Spleen (tissue), 11 donors: ENCODE results near the gene PELI2. TPM values are rescaled to one million over a fixed set of nuclear protein-coding genes. Genes with fewer than 3 reads are reported as not detected.

ENCODE experiments used
- DNase-seq: peaks from one replicate; pipeline ENCODE4 v3.0.0-alpha.2; 2020
- H3K27ac ChIP-seq, 8 donors: fragments of 200-600 bp; sonication (generic) in 7 of 8; 1 replicate in 4 of 8; 2 replicates in 4 of 8; pipeline versions ENCODE4 v1.5.0 to v1.8.0; 2016 to 2021; ENCODE audit warnings: inconsistent platforms in 4 of 8, mild to moderate bottlenecking in 4 of 8, moderate library complexity in 1 of 8
- H3K27me3 ChIP-seq, 7 donors: fragments of 200-600 bp; sonication (generic) in 6 of 7; replicated peaks in 1 of 7; 1 replicate in 4 of 7; 2 replicates in 3 of 7; pipeline versions ENCODE4 v1.5.0 to v1.8.0; 2016 to 2021; ENCODE audit warnings: inconsistent platforms in 3 of 7, mild to moderate bottlenecking in 1 of 7
- H3K36me3 ChIP-seq, 6 donors: fragments of 200-600 bp; sonication (generic) in 5 of 6; 1 replicate in 4 of 6; 2 replicates in 2 of 6; pipeline versions ENCODE4 v1.5.0 to v1.8.0; 2016 to 2021; ENCODE audit warnings: inconsistent platforms in 2 of 6
- H3K4me1 ChIP-seq, 6 donors: fragments of 200-600 bp; sonication (generic) in 5 of 6; 1 replicate in 3 of 6; 2 replicates in 3 of 6; pipeline versions ENCODE4 v1.5.0 to v1.8.0; 2016 to 2021; ENCODE audit warnings: inconsistent platforms in 3 of 6
- H3K4me3 ChIP-seq, 8 donors: fragments of 200-600 bp; sonication (generic) in 7 of 8; 1 replicate in 4 of 8; 2 replicates in 4 of 8; pipeline versions ENCODE4 v1.5.0 to v1.8.0; 2016 to 2021; ENCODE audit warnings: inconsistent platforms in 4 of 8, mild to moderate bottlenecking in 4 of 8, moderate library complexity in 2 of 8
- H3K9me3 ChIP-seq, 8 donors: fragments of 200-600 bp; sonication (generic) in 7 of 8; 1 replicate in 4 of 8; 2 replicates in 4 of 8; pipeline versions ENCODE4 v1.5.0 to v1.8.0; 2016 to 2021; ENCODE audit warnings: inconsistent platforms in 4 of 8
- POLR2A ChIP-seq, 3 donors: fragments of 450-650 bp; IDR thresholded peaks; one replicate each; pipeline ENCODE4 v1.5.1; 2017; ENCODE audit warnings: antibody characterized with exemption in 3 of 3, mild to moderate bottlenecking in 1 of 3
- POLR2AphosphoS5 ChIP-seq, 3 donors: sonication (generic); formaldehyde crosslinking; IDR thresholded peaks; one replicate each; pipeline ENCODE4 v1.5.1; 2017; ENCODE audit warnings: antibody characterized with exemption in 3 of 3
- WGBS, 5 donors: extraction: QIAGEN DNeasy Blood & Tissue Kit in 3 of 5; methylation state at CpG; one replicate each; pipeline versions ENCODE4 v1.1.5 to v1.1.7; 2013 to 2018; 5-methylcytosine and 5-hydroxymethylcytosine counted together
- intact Hi-C: fragments of 100-400 bp; cut with DNase I; formaldehyde crosslinking; loops from one replicate; pipeline ENCODE4 v1.15.0; 2023; ENCODE audit warnings: low total_unique reads
- polyA plus RNA-seq, 3 donors: library from polyadenylated mRNA; stranded (reverse); fragments of 200-250 nt; gene quantifications; one replicate each; pipeline ENCODE4 v1.2.1, GENCODE V29; 2013
- total RNA-seq, 7 donors: library from RNA; depleted of rRNA in 3 of 7; stranded (reverse); fragments of >200 nt in 3 of 7; fragmentation: NEBNext Ultra II Directional in 4 of 7; extraction: Animal tissue kit (Norgen Biotek cat#: 25700) in 4 of 7; gene quantifications; one replicate each; pipeline versions ENCODE4 v1.1.0 to v1.2.1, GENCODE V29; 2016 to 2021
- TF ChIP-seq, protein P1 (sequence below), 11 experiments: fragments of 200-600 bp in 7 of 11; fragments of 450-650 bp in 4 of 11; sonication (generic) in 4 of 11; IDR thresholded peaks in 8 of 11; conservative IDR thresholded peaks in 3 of 11; 1 replicate in 7 of 11; 2 replicates in 4 of 11; pipeline versions ENCODE4 v1.4.0 to v1.8.0; 2016 to 2021; ENCODE audit warnings: antibody characterized with exemption in 11 of 11, inconsistent platforms in 4 of 11, mild to moderate bottlenecking in 1 of 11
- donor health status: healthy with polysubstance abuse.
- donor health status: DM: no; HTN: no; CAD: no; lungs with moderate emphysema.
- donor health status: DM: no; HTN: no; CAD: no.
- donor health status: Bipolar disorder and iron deficiency.
- donor health status: healthy.
- donor health status: DM: no; HTN: no; CAD: no.
- donor health status: DM: yes; HTN: yes; CAD: no.

Gene PELI2
- total and polyA plus RNA-seq, 10 donors = 2.1 to 25.3 (median 18.0) TPM

DNA sequence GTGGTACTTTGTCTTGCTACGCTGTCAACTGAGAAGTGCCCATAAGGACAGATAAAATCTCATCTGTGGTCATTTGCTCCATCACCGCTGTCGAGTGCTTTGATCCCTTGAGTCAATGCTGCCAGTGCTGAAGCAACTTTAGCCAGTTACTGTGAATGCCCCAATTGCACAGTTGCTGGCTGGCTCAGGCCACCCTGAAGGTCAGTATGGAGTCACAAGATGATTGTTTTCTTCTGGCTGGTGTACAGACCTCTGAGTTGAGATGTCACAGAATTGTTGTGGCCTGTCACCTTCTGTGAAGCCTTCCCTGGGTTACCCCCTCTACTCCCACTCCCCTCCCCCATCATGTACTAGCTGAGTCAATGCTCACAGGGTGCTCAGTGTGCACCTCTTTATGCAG is 92.9 kb downstream of the PELI2 start:
- Histone ChIP-seq H3K27me3 (no peaks in the 10 kb centered on the region), H3K27ac (no peak overlapping the region), H3K9me3 (no peaks in the 10 kb centered on the region), H3K4me1 (peaks cover 0 to 16% (median 4%) of the 10 kb centered on the region in 6 donors), H3K4me3 (no peak overlapping the region), H3K36me3 (no peaks in the 10 kb centered on the region)
- intact Hi-C loops = no loop called here
- WGBS, 5 donors = 77 to 90% (median 80%) methylated on average over 3 of the region's 3 CpGs
- TF ChIP-seq, protein P1, sequence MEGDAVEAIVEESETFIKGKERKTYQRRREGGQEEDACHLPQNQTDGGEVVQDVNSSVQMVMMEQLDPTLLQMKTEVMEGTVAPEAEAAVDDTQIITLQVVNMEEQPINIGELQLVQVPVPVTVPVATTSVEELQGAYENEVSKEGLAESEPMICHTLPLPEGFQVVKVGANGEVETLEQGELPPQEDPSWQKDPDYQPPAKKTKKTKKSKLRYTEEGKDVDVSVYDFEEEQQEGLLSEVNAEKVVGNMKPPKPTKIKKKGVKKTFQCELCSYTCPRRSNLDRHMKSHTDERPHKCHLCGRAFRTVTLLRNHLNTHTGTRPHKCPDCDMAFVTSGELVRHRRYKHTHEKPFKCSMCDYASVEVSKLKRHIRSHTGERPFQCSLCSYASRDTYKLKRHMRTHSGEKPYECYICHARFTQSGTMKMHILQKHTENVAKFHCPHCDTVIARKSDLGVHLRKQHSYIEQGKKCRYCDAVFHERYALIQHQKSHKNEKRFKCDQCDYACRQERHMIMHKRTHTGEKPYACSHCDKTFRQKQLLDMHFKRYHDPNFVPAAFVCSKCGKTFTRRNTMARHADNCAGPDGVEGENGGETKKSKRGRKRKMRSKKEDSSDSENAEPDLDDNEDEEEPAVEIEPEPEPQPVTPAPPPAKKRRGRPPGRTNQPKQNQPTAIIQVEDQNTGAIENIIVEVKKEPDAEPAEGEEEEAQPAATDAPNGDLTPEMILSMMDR (IDR thresholded peaks at IDR 0.05 in 8 of 11, conservative IDR thresholded peaks at IDR 0.05 in 3 of 11) = no peak
- no peak for TF ChIP-seq POLR2A (IDR thresholded peaks at IDR 0.05)
- no peak for TF ChIP-seq POLR2AphosphoS5 (IDR thresholded peaks at IDR 0.05)
- DNase-seq = no peak

- H3K9me3 ChIP-seq = no peaks in the 10 kb centered on the region
- intact Hi-C loops = no loop called here
- WGBS, 5 donors = 83 to 92% (median 88%) methylated on average over 2 of the region's 2 CpGs
- TF ChIP-seq, protein P1 (IDR thresholded peaks at IDR 0.05 in 8 of 11, conservative IDR thresholded peaks at IDR 0.05 in 3 of 11) = no peak
- TF ChIP-seq POLR2AphosphoS5 (IDR thresholded peaks at IDR 0.05) (no peak), POLR2A (IDR thresholded peaks at IDR 0.05) (no peak)
- no peaks in the 10 kb centered on the region for H3K27me3 ChIP-seq
- no peak overlapping the region for H3K4me3 ChIP-seq
- H3K36me3 ChIP-seq = no peaks in the 10 kb centered on the region
- DNase-seq = no peak
- no peak overlapping the region for H3K27ac ChIP-seq
- H3K4me1 ChIP-seq = peaks cover 0 to 16% (median 11%) of the 10 kb centered on the region in 6 donors
These were observed 93.6 kb downstream of the PELI2 start for GRCh38 chr14:56211844-56212243.

- no peak for DNase-seq
- Histone ChIP-seq H3K27me3 (no peaks in the 10 kb centered on the region), H3K4me3 (no peak overlapping the region), H3K36me3 (no peaks in the 10 kb centered on the region), H3K27ac (no peak overlapping the region), H3K4me1 (peaks cover 0 to 22% (median 14%) of the 10 kb centered on the region in 6 donors), H3K9me3 (no peaks in the 10 kb centered on the region)
- WGBS, 5 donors = 67 to 78% (median 73%) methylated on average over 2 of the region's 2 CpGs
- TF ChIP-seq POLR2AphosphoS5 (IDR thresholded peaks at IDR 0.05) (no peak), POLR2A (IDR thresholded peaks at IDR 0.05) (no peak)
- TF ChIP-seq, protein P1 (IDR thresholded peaks at IDR 0.05 in 8 of 11, conservative IDR thresholded peaks at IDR 0.05 in 3 of 11) = no peak
- intact Hi-C loops = no loop called here
These were observed 94.3 kb downstream of the PELI2 start for GRCh38 chr14:56212521-56212920.

DNA sequence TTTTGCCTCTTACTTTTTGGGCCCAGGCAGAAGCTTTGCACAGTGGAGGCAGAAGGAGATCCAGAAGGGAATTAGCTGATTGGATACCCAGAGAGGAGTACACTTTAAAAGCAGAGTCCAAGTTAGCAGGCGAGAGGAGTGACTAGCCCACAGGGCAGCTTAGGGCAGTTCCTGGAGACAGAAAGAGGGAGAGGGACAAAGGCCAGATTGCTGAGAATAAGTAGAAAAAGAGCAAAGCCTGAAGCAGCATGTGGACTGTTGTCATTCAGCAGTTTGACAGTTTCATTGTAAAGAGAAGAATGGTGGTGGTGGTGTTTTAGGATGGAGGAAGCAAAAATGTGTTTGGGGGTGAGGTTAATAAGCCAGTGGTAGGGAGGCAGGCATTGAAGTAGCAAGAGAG is 95.1 kb downstream of the PELI2 start:
- no peaks in the 10 kb centered on the region for H3K9me3 ChIP-seq
- intact Hi-C loops = no loop called here
- no peak for DNase-seq
- H3K4me3 ChIP-seq = no peak overlapping the region
- H3K4me1 ChIP-seq = peaks cover 0 to 26% (median 15%) of the 10 kb centered on the region in 6 donors
- 75 to 100% (median 91%) methylated on average over 1 of the region's 1 CpG for WGBS, 5 donors
- H3K27ac ChIP-seq = no peak overlapping the region
- H3K36me3 ChIP-seq = no peaks in the 10 kb centered on the region
- TF ChIP-seq, protein P1 (IDR thresholded peaks at IDR 0.05 in 8 of 11, conservative IDR thresholded peaks at IDR 0.05 in 3 of 11) = no peak
- no peak for TF ChIP-seq POLR2A (IDR thresholded peaks at IDR 0.05)
- TF ChIP-seq POLR2AphosphoS5 (IDR thresholded peaks at IDR 0.05) = no peak
- H3K27me3 ChIP-seq = no peaks in the 10 kb centered on the region
